Heart left ventricle (tissue), 13 donors: ENCODE measurements around the gene CIC.

Source experiments
- CTCF ChIP-seq, 12 donors: fragments of 200-600 bp; sonication (generic) in 4 of 12; IDR thresholded peaks; one replicate each; pipeline versions ENCODE4 v1.5.0 to v1.8.0; 2018 to 2022; ENCODE audit warnings: antibody characterized with exemption in 12 of 12, mild to moderate bottlenecking in 5 of 12
- POLR2A ChIP-seq, 2 donors: fragments of 450-650 bp; IDR thresholded peaks; one replicate each; pipeline ENCODE4 v1.6.1; 2017; ENCODE audit warnings: antibody characterized with exemption in 2 of 2, mild to moderate bottlenecking in 2 of 2, moderate library complexity in 2 of 2
- donor health status: ischemic (EF 13 %, LVEDD 7.1; RV severe dilation, severe dysfunction).
- donor health status: DM: no; HTN: yes; CAD: no.
- donor health status: DM: no; HTN: no; CAD: no.
- donor health status: ischemic (EF 25% LVEDD 6.9; RV normal size, moderate dysfunction).
- donor health status: ischemic (EF 25% LVEDD 5.7; RV mildly dilated, moderate dysfunction).
- donor health status: ischemic (EF 35%, LVEDD 5.7; RV mildly dilated, moderate dysfunction).
- donor health status: nonischemic (EF 11% LVEDD 7.7; RV severe dilation, severe dysfunction).
- donor health status: DM: yes; HTN: yes; CAD: no.
- donor health status: PGD.
- donor health status: ischemic (EF 29% LVEDD 5.4; RV normal size, mild dysfunction).
- donor health status: nonischemic (EF 23%, LVEDD 6.1; RV moderate dilation, normal function).

GRCh38 chr19:42244347-42245220 lies 24.5 kb upstream of the CIC start:
- TF ChIP-seq CTCF (IDR thresholded peaks at IDR 0.05) = peak; percentile 48 to 88 (median 62)
- TF ChIP-seq POLR2A (IDR thresholded peaks at IDR 0.05) = peak; percentile 17 to 43
